DOHH2 (cell line): ENCODE results near the gene LCOR.

Source experiments
- H3F3A ChIP-seq: fragments of 200-600 bp; sonication (generic), shearing (Covaris generic); 2 replicates; pipeline ENCODE4 v1.6.0; 2016; ENCODE audit warnings: antibody characterized with exemption, mild to moderate bottlenecking; ENCODE audit not compliant: control insufficient read depth, insufficient read depth
- H3K27ac ChIP-seq: fragments of 200-600 bp; sonication (generic); 2 replicates; pipeline ENCODE4 v1.5.1; 2014; ENCODE audit warnings: low read depth, mild to moderate bottlenecking, low read length, moderate library complexity
- H3K27me3 ChIP-seq: fragments of 200-600 bp; sonication (generic); 2 replicates; pipeline ENCODE4 v1.6.1; 2014; ENCODE audit warnings: mild to moderate bottlenecking, low read length, mixed read lengths; ENCODE audit not compliant: control insufficient read depth
- H3K36me3 ChIP-seq: fragments of 200-600 bp; sonication (generic); 2 replicates; pipeline ENCODE4 v1.6.1; 2014; ENCODE audit warnings: mild to moderate bottlenecking, low read length, moderate library complexity, mixed read lengths; ENCODE audit not compliant: control insufficient read depth
- H3K4me1 ChIP-seq: fragments of 200-600 bp; sonication (generic); 2 replicates; pipeline ENCODE4 v1.6.1; 2014; ENCODE audit warnings: mild to moderate bottlenecking, low read length, mixed read lengths; ENCODE audit not compliant: control insufficient read depth
- H3K4me2 ChIP-seq: fragments of 200-600 bp; sonication (generic); 2 replicates; pipeline ENCODE4 v1.6.0; 2014; ENCODE audit warnings: mild to moderate bottlenecking, low read length, moderate library complexity
- H3K4me3 ChIP-seq: fragments of 200-600 bp; sonication (generic); 2 replicates; pipeline ENCODE4 v1.5.1; 2014; ENCODE audit warnings: mild to moderate bottlenecking, low read length, mixed read lengths
- H3K79me2 ChIP-seq: fragments of 200-600 bp; sonication (generic); 2 replicates; pipeline ENCODE4 v1.6.1; 2014; ENCODE audit warnings: mild to moderate bottlenecking, low read length, mixed read lengths; ENCODE audit not compliant: control insufficient read depth
- H3K9me2 ChIP-seq: fragments of 200-600 bp; sonication (generic); replicated peaks from 2 replicates; pipeline ENCODE4 v1.6.1; 2014; ENCODE audit warnings: mild to moderate bottlenecking, low read length, mixed read lengths; ENCODE audit not compliant: control insufficient read depth
- H3K9me3 ChIP-seq: fragments of 200-600 bp; sonication (generic); 2 replicates; pipeline ENCODE4 v1.6.1; 2014; ENCODE audit warnings: antibody characterized with exemption, low read length, mixed read lengths; ENCODE audit not compliant: control insufficient read depth, insufficient read depth
- H4K20me1 ChIP-seq: fragments of 200-600 bp; sonication (generic); 2 replicates; pipeline ENCODE4 v1.6.0; 2014; ENCODE audit warnings: low read depth, mild to moderate bottlenecking, antibody characterized with exemption, low read length, moderate library complexity; ENCODE audit not compliant: control insufficient read depth, insufficient read depth
- EZH2phosphoT487 ChIP-seq: fragments of 200-600 bp; sonication (generic); IDR thresholded peaks from 2 replicates; pipeline ENCODE4 v1.6.1; 2017; ENCODE audit warnings: borderline replicate concordance, mild to moderate bottlenecking, antibody characterized with exemption, low read length, moderate library complexity, mixed read lengths
- TF ChIP-seq, protein P1 (sequence below): fragments of 200-600 bp; sonication (generic); IDR thresholded peaks from one replicate; pipeline ENCODE4 v1.5.1; 2014; ENCODE audit warnings: antibody characterized with exemption, mild to moderate bottlenecking, low read depth, low read length; ENCODE audit not compliant: poor library complexity, severe bottlenecking

LCOR gene

DNA sequence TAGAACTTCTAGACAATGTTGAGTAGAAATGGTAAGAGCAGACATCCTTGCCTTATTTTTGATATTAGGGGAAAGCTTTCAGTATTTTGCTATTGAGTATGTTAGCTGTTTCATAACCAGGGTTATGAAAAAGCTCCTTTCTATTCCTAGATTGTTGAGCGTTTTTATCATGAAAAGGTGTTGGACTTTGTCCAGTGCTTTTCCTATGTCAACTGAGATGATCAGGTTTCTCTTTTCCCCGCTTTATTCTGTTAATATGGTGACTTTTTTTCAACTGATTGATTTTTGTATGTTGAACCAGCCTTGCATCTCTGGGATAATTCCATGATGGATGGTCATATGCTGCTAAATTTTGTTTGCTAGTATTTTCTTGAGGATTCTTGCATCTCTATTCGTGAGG, 58.5 kb downstream of the LCOR start:
- Histone ChIP-seq H3K27ac (no peak overlapping the region), H4K20me1 (peaks cover 12% of the 10 kb centered on the region; the same call in 1 of the 2 replicates), H3K9me3 (peaks cover 11% of the 10 kb centered on the region), H3K4me1 (no peaks in the 10 kb centered on the region), H3K36me3 (peaks cover 48% of the 10 kb centered on the region), H3K4me2 (no peak overlapping the region), H3K27me3 (no peaks in the 10 kb centered on the region), H3K4me3 (no peak overlapping the region), H3K9me2 (no peaks in the 10 kb centered on the region), H3K79me2 (peaks cover 96% of the 10 kb centered on the region), H3F3A (0 out of 2 replicates have a peak, but pooled peaks cover 5% of the 10 kb centered on the region)
- TF ChIP-seq, protein P1, sequence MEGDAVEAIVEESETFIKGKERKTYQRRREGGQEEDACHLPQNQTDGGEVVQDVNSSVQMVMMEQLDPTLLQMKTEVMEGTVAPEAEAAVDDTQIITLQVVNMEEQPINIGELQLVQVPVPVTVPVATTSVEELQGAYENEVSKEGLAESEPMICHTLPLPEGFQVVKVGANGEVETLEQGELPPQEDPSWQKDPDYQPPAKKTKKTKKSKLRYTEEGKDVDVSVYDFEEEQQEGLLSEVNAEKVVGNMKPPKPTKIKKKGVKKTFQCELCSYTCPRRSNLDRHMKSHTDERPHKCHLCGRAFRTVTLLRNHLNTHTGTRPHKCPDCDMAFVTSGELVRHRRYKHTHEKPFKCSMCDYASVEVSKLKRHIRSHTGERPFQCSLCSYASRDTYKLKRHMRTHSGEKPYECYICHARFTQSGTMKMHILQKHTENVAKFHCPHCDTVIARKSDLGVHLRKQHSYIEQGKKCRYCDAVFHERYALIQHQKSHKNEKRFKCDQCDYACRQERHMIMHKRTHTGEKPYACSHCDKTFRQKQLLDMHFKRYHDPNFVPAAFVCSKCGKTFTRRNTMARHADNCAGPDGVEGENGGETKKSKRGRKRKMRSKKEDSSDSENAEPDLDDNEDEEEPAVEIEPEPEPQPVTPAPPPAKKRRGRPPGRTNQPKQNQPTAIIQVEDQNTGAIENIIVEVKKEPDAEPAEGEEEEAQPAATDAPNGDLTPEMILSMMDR, result no peak
- no peak for TF ChIP-seq EZH2phosphoT487

DNA sequence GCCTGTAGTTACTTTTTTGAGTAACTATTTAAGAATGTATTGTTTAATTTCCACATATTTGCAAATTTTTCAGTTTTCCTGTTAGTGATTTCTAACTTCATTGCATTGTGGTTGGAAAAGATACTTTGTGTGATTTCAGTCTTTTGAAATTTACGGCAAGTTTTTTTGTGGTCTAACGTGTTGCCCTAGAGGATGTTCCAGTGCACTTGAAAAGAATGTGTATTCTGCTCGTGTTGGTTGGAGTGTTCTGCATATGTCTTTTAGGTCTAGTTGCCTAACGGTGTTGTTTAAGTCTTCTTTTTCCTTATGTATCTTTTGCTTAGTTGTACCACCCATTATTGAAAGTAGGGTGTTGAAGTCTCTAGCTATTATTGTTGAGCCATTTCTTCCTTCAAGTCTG, 59.7 kb downstream of the LCOR start:
- no peaks in the 10 kb centered on the region for H3K27me3 ChIP-seq
- peaks cover 14% of the 10 kb centered on the region; the same call in 1 of the 2 replicates for H4K20me1 ChIP-seq
- H3K9me2 ChIP-seq, result no peaks in the 10 kb centered on the region
- peaks cover 94% of the 10 kb centered on the region for H3K79me2 ChIP-seq
- no peak overlapping the region for H3K27ac ChIP-seq
- no peak overlapping the region for H3K4me3 ChIP-seq
- no peak overlapping the region for H3K4me2 ChIP-seq
- TF ChIP-seq, protein P1, result no peak
- peaks cover 35% of the 10 kb centered on the region for H3K36me3 ChIP-seq
- peaks cover 11% of the 10 kb centered on the region for H3K9me3 ChIP-seq
- no peaks in the 10 kb centered on the region; the same call in 1 of the 2 replicates for H3K4me1 ChIP-seq
- 0 out of 2 replicates have a peak, but pooled peaks cover 5% of the 10 kb centered on the region for H3F3A ChIP-seq

DNA sequence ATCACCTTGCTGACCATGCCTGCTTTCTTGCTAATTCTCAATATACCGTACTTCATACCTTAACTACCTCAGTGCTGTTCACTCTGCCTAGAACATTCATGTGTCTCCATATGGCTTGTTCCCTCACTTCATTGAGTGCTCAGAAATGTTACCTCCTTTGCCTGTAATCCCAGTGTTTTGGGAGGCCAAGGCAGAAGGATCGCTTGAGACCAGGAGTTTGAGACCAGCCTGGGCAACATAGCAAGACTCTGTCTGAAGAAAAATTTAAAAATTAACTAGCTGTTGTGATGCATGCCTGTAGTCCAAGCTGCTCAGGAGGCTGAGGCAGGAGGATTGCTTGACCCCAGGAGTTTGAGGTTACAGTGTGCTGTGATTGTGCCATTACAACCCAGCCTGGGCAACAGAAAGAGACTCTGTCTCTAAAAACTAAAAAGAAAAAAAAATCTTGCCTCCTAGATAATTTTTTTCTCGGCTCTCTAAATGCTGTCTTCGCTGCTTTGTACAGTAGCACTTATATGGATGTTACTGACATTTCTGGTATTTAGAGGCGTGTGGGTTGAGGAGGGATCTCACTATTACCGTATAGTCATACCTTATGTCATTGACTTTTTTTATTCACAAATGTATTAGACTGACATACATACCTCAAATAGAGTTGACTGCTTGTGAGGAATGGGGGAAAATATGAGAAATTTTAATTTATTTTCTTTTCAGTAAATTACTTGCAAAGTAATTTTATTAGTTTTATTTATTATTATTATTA, 63.7 kb downstream of the LCOR start:
- Histone ChIP-seq H3K27me3 (no peaks in the 10 kb centered on the region), H3K79me2 (peaks cover 92% of the 10 kb centered on the region), H3K4me1 (peaks cover 21% of the 10 kb centered on the region), H3K9me3 (peaks cover 8% of the 10 kb centered on the region), H4K20me1 (peaks cover 19% of the 10 kb centered on the region), H3K4me3 (no peak overlapping the region), H3F3A (no peaks in the 10 kb centered on the region; the same call in 1 of the 2 replicates), H3K36me3 (peaks cover 20% of the 10 kb centered on the region), H3K4me2 (no peak overlapping the region), H3K27ac (no peak overlapping the region), H3K9me2 (no peaks in the 10 kb centered on the region)
- TF ChIP-seq, protein P1, result no peak
- TF ChIP-seq EZH2phosphoT487, result no peak
